ENCODE results near the gene DBN1. TPM values are rescaled to one million over a fixed set of nuclear protein-coding genes. Genes with fewer than 3 reads are reported as not detected.

Gene DBN1
- polyA plus RNA-seq, 1 of the 3 experiments (the other 2 are of a cell fraction) = 244 TPM

- TF ChIP-seq PBX3 (IDR thresholded peaks at IDR 0.05) = peak; percentile 88
Observed at GRCh38 chr5:177456976-177457851, 16.2 kb downstream of the DBN1 start (continued).

GRCh38 chr5:177456591-177456964, 16.9 kb downstream of the DBN1 start:
- Histone ChIP-seq H3K4me3 (ENCODE audit: low read depth in 2 of 2, low read length in 1 of 2) (peak overlapping the region in 1 of 2 experiments; percentile 19; a peak in 1 of 4 replicates), H3K9ac (no peak overlapping the region), H3K9me2 (no peaks in the 10 kb centered on the region), H3K27me3 (ENCODE audit: insufficient read depth) (no peaks in the 10 kb centered on the region), H3K79me2 (ENCODE audit: insufficient read depth) (no peaks in the 10 kb centered on the region), H3K36me3 (replicated peaks in 1 of 2; ENCODE audit: control insufficient read depth in 1 of 2, insufficient read depth in 2 of 2, low read length in 1 of 2) (peaks cover 13 to 41% of the 10 kb centered on the region in 2 experiments), H4K20me1 (ENCODE audit: insufficient read depth) (peaks cover 66% of the 10 kb centered on the region), H3K4me2 (peak overlapping the region; percentile 57; the same call in 1 of the 2 replicates), H3F3A (replicated peaks; ENCODE audit: insufficient read depth) (peaks cover 38% of the 10 kb centered on the region), H3K9me3 (no peaks in the 10 kb centered on the region), H3K4me1 (ENCODE audit: control insufficient read depth in 1 of 2, insufficient read depth in 2 of 2, low read depth in 1 of 2, low read length in 1 of 2) (peaks cover 12 to 80% of the 10 kb centered on the region in 2 experiments), H3K27ac (ENCODE audit: low read depth in 2 of 2, low read length in 1 of 2) (peak overlapping the region; percentile 61 to 77; a peak in 3 of 4 replicates), H2AFZ (ENCODE audit: low read depth) (no peak overlapping the region)
- POLR2A ChIA-PET = interaction anchor here (1.1 to 4.9 kb wide), 3 partner anchors 24 to 53 kb away, joined by 3 to 72 read pairs (median 3); no protein-coding TSS in a partner anchor
- TF ChIP-seq NRF1 (IDR thresholded peaks at IDR 0.05; ENCODE audit: low read depth, low read length) (no peak), FOSL2 (IDR thresholded peaks at IDR 0.05; ENCODE audit: borderline replicate concordance, low read depth) (no peak)
- WGBS (ENCODE audit: low lambda C conversion rate) = 37% methylated on average over 12 of the region's 12 CpGs
- no peak for DNase-seq
- CTCF ChIA-PET = interaction anchor here (0.5 to 15.5 kb wide), 23 partner anchors 8 to 147 kb away, joined by 3 to 375 read pairs (median 6); partner anchors contain the start of genes DBN1, F12, GRK6 and PDLIM7

GRCh38 chr5:177455661-177456590, 17.5 kb downstream of the DBN1 start:
- Histone ChIP-seq H3K9me2 (no peaks in the 10 kb centered on the region), H3K4me1 (ENCODE audit: control insufficient read depth in 1 of 2, insufficient read depth in 2 of 2, low read depth in 1 of 2, low read length in 1 of 2) (peaks cover 12 to 83% of the 10 kb centered on the region in 2 experiments), H3K4me2 (peak overlapping the region; percentile 74), H3K36me3 (replicated peaks in 1 of 2; ENCODE audit: control insufficient read depth in 1 of 2, insufficient read depth in 2 of 2, low read length in 1 of 2) (peaks cover 13 to 38% of the 10 kb centered on the region in 2 experiments), H2AFZ (ENCODE audit: low read depth) (no peak overlapping the region), H3K79me2 (ENCODE audit: insufficient read depth) (0 out of 2 replicates have a peak, but pooled peaks cover 1% of the 10 kb centered on the region), H4K20me1 (ENCODE audit: insufficient read depth) (peaks cover 66% of the 10 kb centered on the region), H3F3A (replicated peaks; ENCODE audit: insufficient read depth) (peaks cover 38% of the 10 kb centered on the region), H3K27ac (ENCODE audit: low read depth in 2 of 2, low read length in 1 of 2) (peak overlapping the region; percentile 61 to 91; a peak in 3 of 4 replicates), H3K9me3 (no peaks in the 10 kb centered on the region), H3K4me3 (ENCODE audit: low read depth in 2 of 2, low read length in 1 of 2) (peak overlapping the region; percentile 47 to 48), H3K9ac (no peak overlapping the region), H3K27me3 (ENCODE audit: insufficient read depth) (no peaks in the 10 kb centered on the region)
- peak; percentile 93 for DNase-seq
- 11% methylated on average over 47 of the region's 76 CpGs for WGBS (ENCODE audit: low lambda C conversion rate)
- peak; percentile 11; the same call in 1 of the 2 replicates for TF ChIP-seq JUND (IDR thresholded peaks at IDR 0.05)
- no peak for TF ChIP-seq EP300 (IDR thresholded peaks at IDR 0.05; ENCODE audit: borderline replicate concordance in 1 of 2, low read depth in 1 of 2, low read length in 1 of 2)
- TF ChIP-seq SMC3 (IDR thresholded peaks at IDR 0.05; ENCODE audit: low read depth, low read length) = peak; percentile 50; the same call in 1 of the 2 replicates
- peak; percentile 39 for TF ChIP-seq POLR2AphosphoS5 (IDR thresholded peaks at IDR 0.05; ENCODE audit: low read depth, low read length)
- peak; percentile 55 for TF ChIP-seq RAD21 (IDR thresholded peaks at IDR 0.05; ENCODE audit: low read length)
- TF ChIP-seq RCOR1 (IDR thresholded peaks at IDR 0.05; ENCODE audit: low read length) = peak; percentile 20; the same call in 1 of the 2 replicates
- TF ChIP-seq SIN3A (IDR thresholded peaks at IDR 0.05; ENCODE audit: borderline replicate concordance, low read depth, low read length) = peak; percentile 14; the same call in 1 of the 2 replicates
- peak; percentile 31 for TF ChIP-seq PBX3 (IDR thresholded peaks at IDR 0.05)
- TF ChIP-seq CTCF (IDR thresholded peaks at IDR 0.05) = peak; percentile 76
- no peak for TF ChIP-seq RFX5 (IDR thresholded peaks at IDR 0.05; ENCODE audit: low read length)
- POLR2A ChIA-PET = interaction anchor here (0.7 to 4.9 kb wide), 11 partner anchors 8 to 66 kb away, joined by 3 to 72 read pairs (median 4); partner anchors contain the start of genes DBN1, PDLIM7 and PRR7
- CTCF ChIA-PET = interaction anchor here (0.7 to 15.5 kb wide), 31 partner anchors 8 to 555 kb away, joined by 3 to 375 read pairs (median 10); partner anchors contain the start of genes DBN1, F12, GRK6 and MXD3

Data from SK-N-SH (cell line).